GM21515 (cell line): ENCODE measurements around the gene PDK4.

Experiments
- ATAC-seq: cut with Tn5 transposase; IDR thresholded peaks from one replicate; pipeline ENCODE4 v1.9.1; 2021; ENCODE audit not compliant: unreplicated experiment

PDK4 gene

GRCh38 chr7:95596198-95597063 lies at the start of gene PDK4:
Gene PDK4 (minus strand): TSS chr7:95596516. CDS start chr7:95596293, 223 bp downstream.
- ATAC-seq, result no peak

DNA sequence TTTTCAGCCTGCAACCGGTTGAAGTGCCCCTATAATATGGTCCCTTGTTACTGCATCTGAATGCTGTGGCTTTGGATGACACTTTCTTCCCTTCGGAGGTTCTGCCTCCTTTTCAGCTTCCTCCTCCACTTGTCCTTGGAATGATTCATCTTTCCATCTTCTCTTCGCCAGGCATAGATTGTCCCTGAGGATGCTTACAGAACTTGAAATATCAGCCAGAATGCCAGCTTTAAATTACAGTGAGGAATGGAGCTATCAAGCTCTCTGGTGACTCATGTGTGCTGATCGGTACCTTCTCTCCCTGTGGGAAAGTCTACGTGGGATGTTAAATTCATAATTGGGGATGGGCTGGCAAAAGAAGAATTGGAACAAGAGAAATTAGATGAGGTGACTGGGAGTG lies 45.9 kb upstream of the PDK4 start:
- ATAC-seq, result no peak

GRCh38 chr7:95636140-95636940 lies 40.0 kb upstream of the PDK4 start:
- ATAC-seq, result no peak

DNA sequence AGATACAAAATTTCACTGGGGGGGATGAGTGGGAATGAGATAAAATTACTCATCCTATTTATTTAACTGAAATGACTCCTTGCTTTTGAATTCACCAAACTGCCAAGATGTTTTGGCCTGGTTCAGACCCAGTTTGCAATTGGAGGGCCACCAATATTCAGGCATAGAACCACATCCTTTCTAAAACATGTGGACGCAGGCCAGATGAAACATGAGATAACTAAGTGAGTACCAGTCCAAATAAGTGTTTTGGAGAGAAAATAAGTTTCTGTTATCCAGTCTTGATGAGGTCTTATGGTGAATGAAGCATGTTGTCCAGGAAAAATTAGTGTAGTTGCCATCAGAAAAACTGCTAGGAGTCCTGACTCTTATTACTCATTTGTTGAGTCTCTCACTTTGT lies 36.3 kb upstream of the PDK4 start:
- no peak for ATAC-seq

GRCh38 chr7:95631527-95631926 lies 35.2 kb upstream of the PDK4 start:
- ATAC-seq, result no peak

DNA sequence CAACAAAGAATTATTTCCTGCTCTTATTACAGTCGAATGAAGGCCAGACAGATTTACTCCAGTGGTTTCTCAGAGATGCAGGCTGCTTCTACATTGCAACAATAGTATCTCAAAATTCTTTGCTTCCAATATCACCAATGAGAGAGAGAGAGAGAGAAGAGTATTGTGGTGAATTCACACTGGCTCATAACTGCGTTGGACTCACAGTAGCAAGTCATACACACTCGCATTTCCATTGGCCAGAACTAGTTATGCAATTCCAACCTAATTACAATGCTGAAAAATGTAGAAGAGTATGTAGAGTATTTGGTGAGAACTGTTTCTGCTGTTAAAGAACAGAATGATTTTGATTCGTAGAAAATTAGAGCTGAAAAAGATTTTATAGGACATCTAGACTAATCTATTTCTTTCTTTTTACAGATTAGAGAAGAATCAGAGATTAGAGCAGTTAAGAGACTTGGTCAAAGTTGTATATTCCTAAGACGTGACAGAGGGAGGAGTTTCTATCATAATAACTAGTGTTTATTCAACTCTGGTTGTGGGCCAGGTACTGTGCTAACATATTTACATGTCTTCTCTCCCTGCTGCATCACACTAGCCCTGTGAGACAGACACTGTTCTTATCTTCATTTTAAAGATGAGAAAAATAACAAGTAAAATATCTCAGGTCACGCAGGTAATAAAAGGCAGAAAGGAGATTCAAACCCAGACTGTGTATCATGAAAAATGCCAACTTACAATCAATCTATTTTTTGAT lies 34.6 kb upstream of the PDK4 start:
- no peak for ATAC-seq

DNA sequence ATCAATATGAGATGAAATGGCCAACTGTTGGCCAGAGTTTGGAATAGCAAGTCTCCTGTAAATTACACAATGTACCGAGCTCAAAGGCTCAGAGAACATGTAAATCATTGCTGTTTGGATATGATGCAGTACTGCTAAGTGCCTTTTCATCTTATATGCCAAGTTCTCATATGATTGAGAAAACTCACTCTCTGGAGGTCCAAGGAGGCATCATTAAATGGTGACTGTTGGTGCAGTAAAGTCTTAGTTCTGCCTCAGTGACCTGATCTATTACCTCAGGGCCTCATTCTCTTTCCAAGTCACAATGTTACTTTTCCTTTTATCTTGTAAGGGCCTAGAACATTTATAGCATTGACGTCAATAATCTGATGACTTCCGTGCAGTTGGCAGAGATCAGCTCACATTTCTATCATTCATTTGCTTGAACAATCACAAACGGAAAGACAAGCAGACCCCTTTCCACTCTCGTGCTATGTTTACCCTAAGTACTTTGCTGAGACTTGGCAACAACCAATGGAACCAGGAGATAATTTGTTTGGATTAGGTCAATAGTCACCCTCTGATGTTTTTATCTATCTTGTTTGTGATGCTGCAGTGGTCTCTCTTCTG lies 32.6 kb upstream of the PDK4 start:
- ATAC-seq, result no peak

GRCh38 chr7:95623788-95624187 lies 27.5 kb upstream of the PDK4 start:
- ATAC-seq, result no peak

GRCh38 chr7:95622859-95623258 lies 26.5 kb upstream of the PDK4 start:
- no peak for ATAC-seq

- no peak for ATAC-seq
Measured at GRCh38 chr7:95622001-95622549, 25.8 kb upstream of the PDK4 start.

DNA sequence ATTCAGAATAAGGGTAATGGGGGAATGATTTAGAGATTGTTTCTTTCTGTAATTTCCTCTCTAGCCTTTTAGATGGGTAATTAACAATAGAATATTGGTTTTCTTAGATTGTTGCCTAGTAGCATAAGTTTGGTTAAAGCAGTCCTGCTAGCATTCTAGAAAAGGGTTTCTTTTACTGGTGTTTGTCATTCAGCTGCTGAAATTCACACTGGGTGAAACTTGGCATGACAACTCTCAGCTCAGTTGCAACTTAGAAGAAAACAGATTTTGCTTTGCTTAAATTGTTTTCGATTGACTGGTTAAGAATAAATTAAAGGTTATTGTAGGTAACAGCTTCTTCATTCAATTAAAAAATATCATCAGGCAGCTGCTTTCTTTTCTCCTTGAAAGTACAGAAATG lies 25.1 kb upstream of the PDK4 start:
- no peak for ATAC-seq

DNA sequence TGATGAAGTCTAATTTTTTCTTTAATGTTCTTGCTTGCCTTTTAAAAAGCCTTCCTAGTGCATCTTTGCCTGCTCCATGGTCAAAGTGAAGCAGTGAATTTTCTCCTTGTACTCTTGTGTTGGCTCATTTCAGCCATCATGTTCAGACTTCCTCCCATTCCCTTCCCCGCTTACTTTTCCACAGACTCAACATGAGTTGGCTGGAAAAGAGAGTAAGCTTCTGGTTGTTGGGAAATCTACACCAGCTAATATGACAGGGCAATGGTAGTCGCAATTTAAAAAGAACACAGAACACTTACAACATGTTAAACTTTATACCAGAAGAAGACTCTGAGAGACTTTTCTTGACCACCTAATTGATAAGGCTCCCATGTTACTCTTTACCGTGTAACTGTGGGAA lies 24.3 kb upstream of the PDK4 start:
- no peak for ATAC-seq

- ATAC-seq, result no peak
Measured at GRCh38 chr7:95619921-95620320, 23.6 kb upstream of the PDK4 start.

GRCh38 chr7:95619517-95619916 lies 23.2 kb upstream of the PDK4 start:
- no peak for ATAC-seq

- ATAC-seq, result no peak
Measured at GRCh38 chr7:95614442-95614940, 18.2 kb upstream of the PDK4 start.

DNA sequence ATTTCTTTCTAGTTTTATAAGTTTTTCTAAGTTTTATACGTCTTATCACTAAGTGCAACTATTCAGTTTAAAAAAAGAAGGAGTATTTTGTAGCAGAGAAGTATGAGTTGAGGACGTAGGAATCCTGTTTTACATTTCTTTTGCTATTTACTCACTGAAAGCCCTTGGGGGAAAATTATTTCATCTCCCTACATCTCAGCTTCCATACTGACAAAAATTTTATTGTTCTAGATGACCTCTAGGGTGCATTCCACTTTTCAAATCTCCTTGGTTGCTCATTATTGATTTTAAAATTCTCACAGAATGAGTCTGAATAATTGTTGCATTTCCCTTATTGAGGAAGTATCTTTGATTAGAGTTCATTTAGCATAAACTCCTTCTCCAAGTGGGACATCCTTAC lies 14.9 kb upstream of the PDK4 start:
- no peak for ATAC-seq

DNA sequence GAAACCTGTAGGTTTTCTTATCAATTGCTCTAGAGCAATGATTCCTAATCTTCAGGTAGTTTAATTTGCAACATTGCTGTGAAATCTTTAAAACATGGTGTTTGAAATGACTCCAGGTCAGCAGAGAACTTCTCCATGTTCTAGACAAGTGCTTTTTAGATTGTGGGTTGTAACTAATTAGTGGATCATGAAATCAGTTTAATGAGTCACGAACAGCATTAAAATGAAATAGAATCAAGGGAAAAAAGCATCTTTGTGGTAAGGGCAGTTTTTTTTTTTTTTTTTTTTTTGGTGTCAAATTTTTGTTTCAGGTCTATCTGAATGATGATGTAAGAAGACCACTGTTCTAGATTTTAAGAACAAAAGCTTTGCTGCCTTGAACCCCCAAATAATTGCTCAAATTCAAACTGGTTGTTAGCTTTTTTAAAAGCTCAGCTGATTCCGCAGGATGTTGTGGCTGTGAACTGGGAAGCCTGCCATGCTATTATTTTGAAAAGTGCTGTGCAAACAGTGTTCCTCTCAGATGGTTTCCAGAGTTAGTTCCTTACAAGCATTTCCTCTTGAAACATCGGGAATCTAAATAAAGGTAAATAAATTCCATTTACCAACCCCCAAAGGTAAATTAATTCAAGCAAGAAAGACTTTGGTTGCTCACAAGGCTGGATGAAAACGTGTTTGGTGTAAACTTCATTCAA lies 13.1 kb upstream of the PDK4 start:
- no peak for ATAC-seq

DNA sequence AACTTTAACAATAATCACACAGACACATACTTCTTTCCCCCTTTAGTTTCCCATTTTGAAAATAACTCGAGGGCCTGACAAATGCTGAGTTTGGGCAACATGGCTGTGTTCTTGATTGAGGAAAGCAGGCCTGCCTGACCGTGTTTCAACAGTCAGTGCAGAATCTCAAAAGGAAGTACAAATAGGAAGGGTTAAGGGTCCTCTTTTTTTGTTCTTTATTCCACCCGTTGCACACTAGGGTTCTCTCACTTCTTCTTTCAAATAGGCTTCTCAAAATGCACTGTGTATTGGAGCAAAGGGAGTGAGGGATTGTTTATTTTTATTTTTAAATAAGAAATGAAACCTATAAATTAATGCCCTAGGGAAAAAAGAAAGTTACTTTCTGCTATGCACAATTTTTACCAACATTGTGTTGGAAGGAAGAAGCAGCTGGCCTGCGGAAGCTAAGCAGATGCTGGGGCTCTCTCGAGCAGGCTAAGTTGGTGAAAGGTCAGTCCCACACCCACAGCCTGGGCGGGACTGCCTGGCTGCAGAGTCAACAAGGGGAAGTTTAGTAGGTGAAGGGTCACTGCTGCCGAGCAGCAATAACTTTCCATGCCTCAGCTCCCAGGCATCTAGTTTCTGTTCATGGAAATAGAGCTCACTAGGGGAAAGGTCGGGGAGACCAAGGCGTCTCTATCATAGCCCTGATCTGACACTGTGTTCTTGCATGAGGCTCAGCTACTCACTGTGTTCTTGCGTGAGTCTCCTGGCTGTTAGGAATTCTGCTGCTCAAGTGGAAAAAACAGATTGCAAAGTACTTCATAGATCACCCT lies 12.2 kb upstream of the PDK4 start:
- peak; percentile 97 for ATAC-seq

- no peak for ATAC-seq
Measured at GRCh38 chr7:95607561-95607960, 11.2 kb upstream of the PDK4 start.
